Sigmoid colon (tissue), 4 donors: ENCODE results near the gene HSD17B11.

ENCODE experiments used
- POLR2AphosphoS5 ChIP-seq, 4 donors: sonication (generic); formaldehyde crosslinking; IDR thresholded peaks; one replicate each; pipeline ENCODE4 v1.6.1; 2017; ENCODE audit warnings: antibody characterized with exemption in 4 of 4
- TF ChIP-seq, protein P1 (sequence below), 4 experiments: fragments of 450-650 bp in 3 of 4; fragments of 200-600 bp in 1 of 4; IDR thresholded peaks; one replicate each; pipeline ENCODE4 v1.5.1; 2016 to 2019; ENCODE audit warnings: antibody characterized with exemption in 4 of 4, mild to moderate bottlenecking in 3 of 4, moderate library complexity in 2 of 4

DNA sequence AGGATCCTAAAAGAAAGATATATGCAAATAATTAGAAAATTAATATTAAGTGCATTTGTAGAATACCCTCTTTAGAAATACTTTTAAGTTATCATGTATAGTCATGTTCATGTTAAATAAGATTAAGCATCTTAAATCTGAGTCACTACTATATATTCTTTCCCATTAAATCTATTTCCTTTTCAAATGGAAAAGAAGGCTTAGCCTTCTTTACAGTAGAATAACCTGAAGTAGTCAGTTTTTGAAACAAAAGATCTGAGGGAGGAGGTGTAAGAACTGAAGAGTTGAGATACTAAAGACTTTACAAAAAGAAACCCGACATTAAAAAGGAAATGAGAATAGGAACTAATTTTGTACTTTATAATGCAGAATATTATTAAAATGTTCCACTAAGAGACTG, 53.6 kb downstream of the HSD17B11 start:
- TF ChIP-seq, protein P1, sequence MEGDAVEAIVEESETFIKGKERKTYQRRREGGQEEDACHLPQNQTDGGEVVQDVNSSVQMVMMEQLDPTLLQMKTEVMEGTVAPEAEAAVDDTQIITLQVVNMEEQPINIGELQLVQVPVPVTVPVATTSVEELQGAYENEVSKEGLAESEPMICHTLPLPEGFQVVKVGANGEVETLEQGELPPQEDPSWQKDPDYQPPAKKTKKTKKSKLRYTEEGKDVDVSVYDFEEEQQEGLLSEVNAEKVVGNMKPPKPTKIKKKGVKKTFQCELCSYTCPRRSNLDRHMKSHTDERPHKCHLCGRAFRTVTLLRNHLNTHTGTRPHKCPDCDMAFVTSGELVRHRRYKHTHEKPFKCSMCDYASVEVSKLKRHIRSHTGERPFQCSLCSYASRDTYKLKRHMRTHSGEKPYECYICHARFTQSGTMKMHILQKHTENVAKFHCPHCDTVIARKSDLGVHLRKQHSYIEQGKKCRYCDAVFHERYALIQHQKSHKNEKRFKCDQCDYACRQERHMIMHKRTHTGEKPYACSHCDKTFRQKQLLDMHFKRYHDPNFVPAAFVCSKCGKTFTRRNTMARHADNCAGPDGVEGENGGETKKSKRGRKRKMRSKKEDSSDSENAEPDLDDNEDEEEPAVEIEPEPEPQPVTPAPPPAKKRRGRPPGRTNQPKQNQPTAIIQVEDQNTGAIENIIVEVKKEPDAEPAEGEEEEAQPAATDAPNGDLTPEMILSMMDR (IDR thresholded peaks at IDR 0.05) = no peak
- no peak for TF ChIP-seq POLR2AphosphoS5 (IDR thresholded peaks at IDR 0.05)
